Renal cortex interstitium (tissue), 3 donors: ENCODE results near the gene ZBTB47. TPM values are rescaled to one million over a fixed set of nuclear protein-coding genes. Genes with fewer than 3 reads are reported as not detected.

Source experiments
- polyA plus RNA-seq, 3 donors: library from polyadenylated mRNA; unstranded; fragments of 120-200 nt; gene quantifications; one replicate each; pipeline ENCODE4 v1.2.1, GENCODE V29; 2013; ENCODE audit not compliant: insufficient read length in 3 of 3

ZBTB47 gene
- polyA plus RNA-seq, 3 donors, result 12.5 to 18.4 (median 14.9) TPM

Other genes starting within 250 kb of the ZBTB47 start
- not detected for gene LYZL4, start 243.1 kb upstream of the ZBTB47 start, polyA plus RNA-seq
- 1 to 10 TPM; 1.0 to 2.1 (median 1.4) TPM for gene VIPR1, start 151.1 kb upstream of the ZBTB47 start, polyA plus RNA-seq
- gene SEC22C, start 71.7 kb upstream of the ZBTB47 start, polyA plus RNA-seq, result 10 to 100 TPM; 41.8 to 47.5 (median 45.2) TPM
- gene SS18L2, start 62.8 kb upstream of the ZBTB47 start, polyA plus RNA-seq, result 10 to 100 TPM; 21.4 to 26.5 (median 25.3) TPM
- gene NKTR, start 53.0 kb upstream of the ZBTB47 start, polyA plus RNA-seq, result 100 to 1,000 TPM in 1 of 3 donors, 10 to 100 TPM in 2; 83.8 to 203 (median 98.7) TPM
- gene KLHL40, start 31.8 kb downstream of the ZBTB47 start, polyA plus RNA-seq, result under 1 TPM in 1 of 3 donors, not detected in 2; 0.06 TPM
- gene HHATL, start 49.1 kb downstream of the ZBTB47 start, polyA plus RNA-seq, result under 1 TPM; 0.54 to 0.66 (median 0.61) TPM
- gene CCDC13, start 119.6 kb downstream of the ZBTB47 start, polyA plus RNA-seq, result 1 to 10 TPM; 1.8 to 3.5 (median 2.0) TPM
- gene HIGD1A, start 150.8 kb downstream of the ZBTB47 start, polyA plus RNA-seq, result 100 to 1,000 TPM; 145 to 159 (median 150) TPM
- gene ACKR2, start 155.7 kb downstream of the ZBTB47 start, polyA plus RNA-seq, result 1 to 10 TPM; 2.0 to 3.0 (median 2.2) TPM
- 1 to 10 TPM in 2 of 3 donors, under 1 TPM in 1; 0.95 to 1.4 (median 1.3) TPM for gene CYP8B1, start 222.2 kb downstream of the ZBTB47 start, polyA plus RNA-seq